HG02610 (cell line): Measurements from ENCODE around the gene RRM2.

Experiments
- ATAC-seq: cut with Tn5 transposase; IDR thresholded peaks from one replicate; pipeline ENCODE4 v1.9.1; 2021; ENCODE audit warnings: mild to moderate bottlenecking, moderate library complexity; ENCODE audit not compliant: unreplicated experiment

Gene RRM2

DNA sequence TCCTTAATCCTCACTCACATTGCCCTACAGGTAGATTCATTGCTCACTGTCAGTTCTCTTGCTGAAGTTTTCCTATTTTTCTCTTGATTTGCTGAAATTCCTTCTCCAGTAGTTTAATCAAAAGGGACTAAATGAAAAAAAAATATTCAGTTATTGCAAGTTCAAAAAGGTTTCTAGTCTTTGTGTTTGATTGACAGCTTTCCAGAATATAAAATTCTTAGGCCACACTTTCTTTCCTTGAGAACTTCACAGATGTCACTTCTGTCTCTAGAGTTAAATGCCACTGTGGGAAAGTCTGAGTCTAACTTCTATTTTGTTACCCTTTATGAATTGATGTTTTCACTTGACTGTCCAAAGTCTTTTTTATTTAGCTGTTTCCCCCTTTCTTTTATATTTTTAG, 25.7 kb downstream of the RRM2 start:
- no peak for ATAC-seq

DNA sequence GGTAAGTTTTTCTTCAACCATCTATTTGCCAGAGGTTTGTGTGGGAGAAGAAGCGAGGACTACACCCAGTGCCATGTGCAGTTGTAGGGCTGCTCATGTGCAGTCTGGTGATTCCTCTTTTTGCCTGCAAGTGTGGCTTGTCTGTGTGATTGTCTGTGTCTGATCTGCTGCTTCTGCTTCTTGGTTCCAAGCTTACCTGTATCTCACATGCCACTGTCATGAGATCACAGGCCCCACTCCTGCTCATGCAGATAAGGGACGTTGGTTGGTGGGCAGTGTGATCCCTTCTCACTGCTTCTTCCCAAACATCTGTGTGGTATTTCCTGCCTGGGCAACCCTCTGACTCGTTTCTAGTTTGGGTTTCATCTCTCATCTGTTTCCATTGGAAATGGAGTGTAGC, 27.1 kb downstream of the RRM2 start:
- ATAC-seq = no peak

DNA sequence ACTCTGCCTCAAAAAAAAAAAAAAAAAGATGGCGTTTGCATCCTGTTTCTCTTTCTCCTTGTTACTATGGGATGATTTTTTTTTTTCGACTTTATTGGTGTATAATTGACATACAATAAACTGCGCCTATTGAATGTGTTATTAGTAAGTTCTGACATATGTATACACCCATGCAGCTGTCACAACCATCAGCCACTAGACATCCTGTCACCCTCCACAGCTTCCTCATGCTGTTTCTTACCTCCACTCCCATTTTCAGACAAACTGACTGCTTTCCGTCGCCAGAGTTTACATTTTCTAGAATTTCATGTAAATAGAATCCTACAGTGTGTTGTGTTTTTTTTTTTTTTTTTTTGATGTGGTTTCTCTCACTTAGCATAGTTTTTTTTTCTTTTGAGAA, 27.9 kb downstream of the RRM2 start:
- no peak for ATAC-seq

DNA sequence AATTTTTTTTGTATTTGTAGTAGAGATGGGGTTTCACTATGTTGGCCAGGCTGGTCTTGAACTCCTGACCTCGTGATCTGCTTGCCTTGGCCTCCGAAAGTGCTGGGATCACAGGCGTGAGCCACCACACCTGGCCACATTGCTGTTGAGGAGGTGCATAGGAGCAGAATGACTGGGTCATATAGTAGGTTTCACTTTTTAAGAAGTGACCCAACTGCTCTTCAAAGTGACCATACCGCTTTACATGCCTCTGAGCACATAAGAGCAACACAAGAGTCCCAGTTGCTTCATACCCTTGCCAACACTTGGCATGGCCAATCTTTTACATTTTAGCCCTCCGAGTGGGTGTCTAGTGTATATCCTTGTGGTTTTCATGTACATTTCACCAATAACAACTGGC, 28.9 kb downstream of the RRM2 start:
- no peak for ATAC-seq

DNA sequence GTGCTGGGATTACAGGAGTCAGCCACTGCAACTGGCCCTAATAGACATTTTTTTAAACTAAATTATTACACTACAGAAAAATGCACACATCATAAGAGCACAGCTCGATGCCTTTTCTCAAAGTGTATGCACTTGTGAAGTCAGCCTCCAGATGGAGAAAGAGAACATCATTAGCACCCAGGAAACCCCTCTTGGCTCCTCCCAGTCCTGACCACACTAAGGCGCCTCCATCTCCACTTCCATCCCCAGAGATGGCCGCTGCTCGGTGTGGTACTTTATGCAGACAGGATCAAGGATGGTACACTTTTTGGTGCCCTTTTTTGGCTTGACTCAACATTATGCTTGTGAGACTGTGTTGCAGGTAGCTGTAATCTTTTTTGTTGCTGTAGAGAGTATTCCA, 34.8 kb downstream of the RRM2 start:
- ATAC-seq = no peak

DNA sequence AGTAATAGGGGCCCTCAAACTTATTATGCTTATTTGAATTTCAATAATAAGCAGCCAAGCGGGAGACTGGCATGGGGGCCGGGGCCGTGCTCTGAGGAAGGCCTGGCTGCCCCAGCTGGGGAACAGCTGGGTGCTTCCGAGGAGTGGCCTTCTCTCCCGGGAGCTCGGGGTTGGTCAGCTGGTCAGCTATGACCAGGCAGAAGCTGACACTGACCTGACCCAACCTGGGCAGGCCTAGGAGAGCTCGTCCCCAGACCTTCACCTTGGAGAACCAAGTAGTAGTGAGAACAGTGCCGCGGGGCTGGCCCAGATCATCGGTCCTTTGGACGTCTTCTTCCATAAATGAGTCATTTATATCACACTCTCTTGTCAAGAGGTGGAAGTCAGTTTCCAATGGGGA, 36.1 kb downstream of the RRM2 start:
- no peak for ATAC-seq

DNA sequence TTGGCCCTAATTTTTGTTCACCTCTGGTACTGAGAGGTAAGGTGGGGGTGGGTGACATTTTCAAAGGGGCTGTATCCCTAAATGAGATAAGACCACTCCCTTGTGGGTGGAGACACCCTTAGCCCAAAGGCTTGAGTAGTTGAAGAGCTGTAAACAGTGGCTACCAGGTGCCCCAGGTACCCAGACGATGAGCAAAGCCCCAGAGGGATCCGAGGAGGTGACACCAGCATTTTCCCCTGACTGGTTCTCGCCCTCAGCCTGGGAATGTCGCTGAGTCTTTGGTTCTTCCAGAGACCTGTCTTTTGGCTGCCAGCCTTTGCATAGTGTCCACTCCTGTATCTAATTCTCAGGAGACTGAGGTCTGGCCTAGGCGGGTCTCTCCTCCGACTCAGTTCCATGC, 36.5 kb downstream of the RRM2 start:
- no peak for ATAC-seq

DNA sequence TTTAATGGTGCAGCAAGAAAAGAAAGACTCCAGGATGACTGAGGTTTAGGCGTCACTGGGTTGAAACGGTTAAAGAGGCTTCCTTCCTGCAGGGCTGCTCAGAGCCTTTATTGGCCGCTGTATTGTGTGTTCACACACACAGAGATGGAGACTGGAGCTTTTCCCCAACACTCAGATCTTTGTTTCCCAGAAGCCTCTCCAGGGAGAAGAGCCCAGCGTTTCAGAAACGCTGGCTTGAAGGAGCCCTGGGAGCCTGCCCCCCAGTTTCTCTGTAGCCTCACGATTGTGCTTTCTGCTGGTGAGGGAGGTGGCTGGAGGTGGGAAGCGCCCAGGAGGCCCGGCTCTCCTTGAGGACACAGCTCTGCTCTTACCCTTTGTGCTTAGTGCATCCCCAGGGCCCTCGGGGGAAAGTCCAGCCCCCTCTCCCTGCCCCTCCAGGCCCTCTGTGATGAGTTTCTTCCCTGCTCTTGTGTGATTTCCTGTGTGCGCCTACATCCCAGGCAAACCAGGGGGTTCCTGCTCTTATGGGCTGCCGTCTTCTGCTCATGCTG, 37.1 kb downstream of the RRM2 start:
- ATAC-seq = no peak

DNA sequence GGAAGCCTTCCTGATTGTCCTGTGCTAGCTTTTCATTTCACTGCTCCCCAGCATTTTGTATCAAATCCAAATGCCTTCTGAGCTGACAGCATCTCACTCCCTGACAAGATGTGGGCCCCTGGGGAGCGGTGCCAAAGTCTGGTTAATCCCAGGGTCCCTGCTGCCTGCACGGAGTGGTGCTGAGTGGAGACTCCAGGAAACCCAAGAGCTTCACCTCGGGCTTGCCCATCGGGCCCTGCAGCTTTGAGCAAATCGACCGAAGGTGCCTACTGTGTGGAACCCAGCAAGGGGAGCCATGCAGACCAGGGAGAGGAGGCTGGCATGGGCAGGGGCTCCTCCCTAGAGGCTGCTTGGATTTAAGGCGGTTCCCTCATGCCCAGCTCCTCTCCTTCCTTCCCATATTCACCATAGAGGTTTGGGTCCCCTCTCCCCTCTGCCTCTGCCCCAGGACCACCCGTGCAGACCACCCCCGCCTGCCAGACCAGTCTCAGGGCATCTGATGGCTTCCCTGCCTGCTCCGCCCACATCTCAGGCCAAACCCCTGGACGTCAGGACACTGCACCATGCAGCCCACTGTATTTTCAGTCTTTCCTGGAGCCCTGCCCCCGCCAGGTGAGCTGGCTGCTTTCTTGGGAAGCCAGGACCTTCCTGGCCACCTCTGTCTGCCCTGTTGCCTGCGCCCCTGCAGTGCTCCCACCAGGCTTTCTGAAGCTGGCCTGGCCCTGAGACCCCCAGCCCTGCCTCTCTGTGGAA, 37.8 kb downstream of the RRM2 start:
- no peak for ATAC-seq

DNA sequence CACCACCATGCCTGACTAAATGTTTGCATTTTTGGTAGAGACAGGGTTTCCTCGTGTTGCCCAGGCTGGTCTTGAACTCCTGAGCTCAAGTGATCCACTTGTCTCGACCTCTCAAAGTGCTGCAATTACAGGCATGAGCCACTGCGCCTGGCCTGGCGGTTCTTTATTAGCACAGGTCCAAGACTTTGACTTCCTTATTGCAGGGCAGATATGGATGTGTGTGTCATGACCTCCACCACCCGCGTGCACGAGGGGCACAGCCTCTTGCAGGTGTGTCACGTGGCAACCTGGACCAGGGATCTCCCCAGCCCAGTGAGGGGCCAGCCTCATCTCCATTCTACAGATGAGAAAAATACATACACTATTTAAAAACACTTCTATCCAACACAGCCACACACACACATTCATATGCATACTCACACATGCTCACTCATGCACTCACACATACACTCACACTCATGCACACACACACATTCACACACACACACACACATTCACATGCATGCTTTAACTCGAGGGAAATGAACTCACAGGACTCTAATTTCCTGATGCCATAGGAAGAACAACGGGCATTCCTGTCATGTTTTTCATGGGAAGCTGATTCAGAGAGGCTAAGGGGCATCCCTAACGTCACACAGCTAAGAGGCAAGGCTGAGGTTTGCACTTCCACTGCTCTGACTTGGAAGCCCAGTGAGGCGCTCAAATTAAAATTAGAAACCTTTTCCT, 38.8 kb downstream of the RRM2 start:
- ATAC-seq = no peak

DNA sequence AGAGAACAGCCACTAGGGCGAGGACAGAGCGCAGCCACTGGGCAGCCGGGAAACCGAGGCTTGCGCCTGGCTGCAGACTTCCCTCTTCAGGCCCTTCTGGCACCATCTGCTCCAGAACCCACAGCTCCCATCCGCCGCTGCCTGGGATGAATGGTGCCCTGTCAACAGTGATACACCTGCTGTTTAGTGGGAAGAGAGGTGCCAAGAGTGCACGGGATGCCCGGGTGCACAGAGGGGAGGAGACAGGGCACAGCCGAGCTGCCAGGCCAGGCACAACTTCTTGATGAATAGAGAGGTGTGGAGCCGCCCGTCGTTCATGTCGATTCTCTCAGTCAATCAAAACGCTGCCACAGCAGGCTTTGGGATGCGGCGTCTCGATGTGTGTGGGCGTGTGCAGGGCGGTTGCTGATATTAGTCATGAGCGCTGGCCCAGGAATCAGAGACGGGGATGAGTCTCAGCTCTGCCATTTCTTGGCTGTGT, 39.5 kb downstream of the RRM2 start:
- ATAC-seq = no peak

DNA sequence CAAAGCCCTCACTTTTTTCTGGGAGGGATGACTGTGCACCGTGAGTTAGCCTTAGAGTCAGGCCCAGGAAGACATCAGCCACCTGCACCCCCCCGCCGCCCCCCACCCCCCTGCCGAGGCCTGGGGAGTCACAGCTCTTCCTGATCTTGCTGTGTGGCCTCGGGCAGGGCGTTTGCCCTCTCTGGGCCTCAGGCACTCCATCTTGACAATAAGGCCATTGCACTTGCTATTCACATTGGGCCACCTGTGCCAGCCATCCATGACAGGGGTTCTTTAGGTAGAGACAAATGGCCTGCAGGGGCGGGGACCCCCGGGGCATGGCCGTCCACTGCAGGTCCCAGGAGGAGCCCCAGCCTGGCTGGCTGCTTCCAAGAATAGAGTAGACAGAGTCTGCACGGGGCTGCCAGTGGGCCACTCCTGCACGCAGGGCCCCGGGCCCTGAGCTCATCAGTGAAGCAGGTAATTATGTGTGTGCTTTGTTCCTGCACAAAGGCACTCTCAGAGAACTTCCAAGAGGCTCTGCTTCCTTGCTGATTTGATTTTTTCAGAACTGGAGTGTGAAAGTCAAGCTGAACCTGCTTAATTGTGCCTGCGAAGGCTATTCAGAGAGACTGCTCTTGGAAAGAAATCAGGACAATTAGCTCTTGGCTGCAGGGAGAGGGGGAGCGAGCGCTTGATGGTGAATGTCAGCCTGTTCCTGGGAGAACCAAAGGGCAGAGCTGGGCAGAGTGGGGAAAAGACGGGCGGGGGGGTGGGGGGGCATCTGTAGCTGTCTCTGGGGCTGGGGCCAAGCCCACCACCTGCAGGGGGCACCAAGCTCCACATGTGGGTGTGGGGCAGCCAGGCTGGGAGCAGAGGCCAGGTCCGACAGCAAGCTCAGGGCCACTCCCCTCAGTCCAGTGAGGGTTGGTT, 40.3 kb downstream of the RRM2 start:
- ATAC-seq = no peak

DNA sequence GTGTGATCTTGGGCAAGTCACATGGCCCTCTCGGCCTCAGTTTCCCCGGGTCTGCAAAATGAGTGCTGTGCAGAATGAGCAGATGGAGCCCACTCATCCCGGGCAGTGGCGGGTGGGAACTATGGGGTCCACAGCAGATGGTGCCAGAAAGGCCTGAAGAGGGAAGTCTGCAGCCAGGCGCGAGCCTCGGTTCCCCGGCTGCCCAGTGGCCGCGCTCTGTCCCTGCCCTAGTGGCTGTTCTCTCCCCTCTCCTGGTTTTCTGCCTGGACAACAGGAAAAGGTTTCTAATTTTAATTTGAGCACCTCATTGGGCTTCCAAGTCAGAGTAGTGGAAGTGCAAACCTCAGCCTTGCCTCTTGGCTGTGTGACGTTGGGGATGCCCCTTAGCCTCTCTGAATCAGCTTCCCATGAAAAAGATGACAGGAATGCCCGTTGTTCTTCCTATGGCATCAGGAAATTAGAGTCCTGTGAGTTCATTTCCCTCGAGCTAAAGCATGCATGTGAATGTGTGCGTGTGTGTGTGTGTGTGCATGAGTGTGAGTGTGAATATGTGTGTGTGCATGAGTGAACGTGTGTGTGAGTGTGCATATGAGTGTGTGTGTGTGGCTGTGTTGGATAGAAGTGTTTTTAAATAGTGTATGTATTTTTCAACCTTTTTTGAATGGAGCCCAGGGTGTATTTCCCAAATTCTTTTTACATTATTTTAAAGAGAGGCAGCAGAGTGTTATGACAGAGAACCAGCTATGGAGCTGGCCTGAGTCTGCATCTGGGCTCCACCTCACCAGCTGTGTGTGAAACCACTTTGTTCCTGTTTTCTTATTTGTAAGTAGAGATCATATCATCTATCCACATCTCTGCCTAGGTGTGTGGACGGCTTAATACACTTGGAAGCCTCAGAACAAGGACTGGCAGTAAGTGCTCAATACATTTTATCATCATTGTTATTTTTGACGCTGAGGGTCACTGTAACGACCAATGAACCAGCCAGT, 41.3 kb downstream of the RRM2 start:
- ATAC-seq = no peak

DNA sequence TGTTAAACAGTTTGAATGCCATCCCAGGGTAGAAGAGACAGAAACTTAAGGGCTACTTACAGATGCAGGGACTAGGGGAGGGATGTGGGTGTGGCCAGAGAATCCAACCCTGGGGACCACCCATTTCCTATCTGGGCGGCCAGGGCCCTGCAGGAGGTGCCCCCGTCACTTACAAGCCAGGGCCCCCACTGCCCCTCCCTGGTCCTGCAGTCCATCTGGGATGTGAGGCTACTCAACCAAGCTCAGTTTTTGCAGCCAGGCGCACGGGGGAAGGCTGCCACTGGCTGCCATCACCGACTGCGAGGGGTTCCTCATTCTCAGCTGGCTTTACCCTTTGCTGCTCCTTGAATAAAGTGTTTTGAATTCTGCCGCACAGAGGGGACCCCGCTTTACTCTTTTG, 42.1 kb downstream of the RRM2 start:
- no peak for ATAC-seq

DNA sequence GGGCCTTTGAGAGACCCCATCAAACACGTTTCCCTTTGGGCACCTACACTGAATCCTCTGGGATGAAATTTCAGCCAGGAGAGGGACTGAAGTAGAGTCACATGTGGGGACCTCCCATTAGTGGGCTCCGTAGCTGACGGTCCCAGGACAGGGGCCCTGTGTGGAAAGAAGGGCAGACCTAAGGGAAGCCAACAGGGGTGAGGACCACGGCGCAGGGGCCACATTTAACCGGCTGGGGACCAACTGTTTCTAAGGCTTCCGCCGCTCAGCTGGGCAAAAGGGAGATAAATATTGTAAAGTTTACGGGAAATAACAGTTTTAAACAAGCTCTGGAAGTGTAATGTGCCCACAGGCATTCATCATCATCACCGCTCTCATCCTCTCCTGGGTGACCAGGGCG, 42.7 kb downstream of the RRM2 start:
- no peak for ATAC-seq

DNA sequence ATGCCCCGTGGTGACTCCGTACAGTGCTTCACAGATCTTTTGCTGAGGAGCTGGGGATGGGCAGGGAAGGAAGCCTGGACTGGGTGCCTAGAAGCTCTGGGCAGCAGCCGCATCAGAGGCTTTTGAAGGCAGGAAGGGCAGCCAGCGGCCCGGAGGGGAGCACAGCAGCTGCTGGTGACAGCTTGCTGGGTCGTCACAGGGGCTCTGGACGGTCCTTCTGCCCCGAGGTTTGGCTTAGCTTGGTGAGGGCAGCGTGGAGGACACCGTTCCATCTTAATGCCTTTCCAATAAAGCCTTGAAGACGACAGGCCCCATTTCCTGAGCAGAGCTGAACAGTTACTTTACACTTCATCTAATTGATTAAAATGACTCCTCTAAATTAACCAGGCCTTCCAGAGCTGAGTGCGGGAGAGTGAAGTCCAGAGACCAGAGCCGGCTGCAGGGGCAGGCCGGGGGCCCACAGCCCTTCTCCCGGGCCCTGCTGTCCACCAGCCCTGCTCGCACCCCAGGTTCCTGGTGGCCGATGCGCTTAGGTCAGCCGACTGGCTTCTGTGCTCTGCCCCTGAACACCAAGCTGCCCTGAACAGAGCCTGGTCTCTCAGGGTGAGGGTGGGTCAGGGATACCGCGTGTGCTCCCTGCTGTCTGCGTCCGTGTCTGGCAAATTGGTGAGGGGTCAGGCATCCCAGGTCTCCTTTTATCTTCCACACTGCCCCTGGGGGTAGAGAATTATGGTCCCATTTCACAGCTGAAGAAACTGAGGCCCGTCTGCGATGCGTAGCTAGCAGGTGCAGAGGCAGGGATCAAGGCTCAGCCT, 43.5 kb downstream of the RRM2 start:
- ATAC-seq = no peak

DNA sequence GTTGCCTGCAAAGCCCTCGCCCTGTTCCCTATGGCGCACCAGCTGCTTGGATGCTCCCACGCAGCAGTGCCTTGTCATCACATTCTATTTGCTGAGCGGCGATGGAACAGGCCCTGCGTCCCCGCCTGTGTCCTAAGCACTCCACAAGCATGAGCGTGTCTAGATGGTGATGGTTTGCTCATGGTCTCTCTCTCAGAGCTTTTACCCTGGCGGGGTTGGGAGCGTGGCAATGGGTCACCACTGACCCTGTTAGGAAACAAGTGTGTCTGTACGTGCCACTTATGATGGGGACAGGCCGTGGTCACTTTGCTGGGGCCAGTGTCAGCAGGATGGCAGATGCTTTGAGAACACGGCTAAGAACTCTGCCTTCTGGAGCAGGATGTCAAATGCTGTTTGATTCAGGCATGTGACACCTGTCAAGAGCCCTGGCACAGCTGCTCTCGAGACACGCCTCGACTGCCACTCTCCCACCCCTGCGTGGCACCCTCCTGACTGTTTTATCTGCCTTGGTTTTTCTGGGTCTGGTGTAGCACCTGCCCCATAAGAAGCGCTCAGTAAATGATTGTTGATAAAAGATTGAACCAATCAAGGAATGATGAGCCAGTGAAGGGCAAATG, 44.2 kb downstream of the RRM2 start:
- no peak for ATAC-seq

DNA sequence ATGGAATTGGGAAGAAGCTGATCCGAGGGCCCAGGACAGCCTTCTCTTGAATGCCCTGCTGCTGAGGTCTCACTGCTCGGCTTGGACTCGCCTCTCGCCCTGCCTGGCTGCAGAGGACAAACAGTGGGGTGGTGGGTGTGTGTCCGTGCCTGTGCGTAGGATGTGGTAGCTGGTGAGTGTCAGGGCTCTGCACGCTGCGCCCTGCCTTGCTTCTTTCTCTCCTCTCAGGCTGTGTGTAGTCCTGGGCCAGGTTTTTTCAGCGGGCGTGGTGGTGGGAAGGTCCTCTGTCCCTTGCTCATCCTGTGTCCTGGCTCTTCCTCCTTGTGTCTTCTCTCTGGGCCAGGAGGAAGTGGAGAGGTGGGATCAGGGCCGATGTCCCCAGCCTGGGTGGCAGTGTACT, 44.8 kb downstream of the RRM2 start:
- no peak for ATAC-seq

DNA sequence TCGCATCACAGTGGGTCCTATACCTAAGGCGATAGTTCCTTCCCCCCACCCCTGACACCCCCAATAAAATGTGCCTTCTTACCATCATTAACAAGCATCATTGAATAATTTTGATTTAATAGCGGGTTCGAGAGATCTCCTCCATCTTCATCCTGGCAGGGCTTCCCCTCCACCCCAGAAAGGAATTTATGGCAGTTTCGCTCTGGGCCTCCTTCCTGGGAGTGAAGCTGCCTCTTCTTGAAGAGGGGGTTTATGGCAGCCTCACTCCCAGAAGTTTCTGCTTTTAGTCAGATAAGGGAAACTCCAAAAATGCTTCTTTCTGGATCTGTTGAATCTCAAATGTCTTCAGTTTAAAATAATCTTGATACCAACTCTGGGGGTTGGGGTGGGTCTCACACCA, 45.7 kb downstream of the RRM2 start:
- no peak for ATAC-seq
